Heart right ventricle (tissue), 16 donors: Measurements from ENCODE around the gene CUZD1. TPM values are rescaled to one million over a fixed set of nuclear protein-coding genes. Genes with fewer than 3 reads are reported as not detected.

ENCODE experiments used
- ATAC-seq, 8 donors: fragments of 200-7000 bp; cut with Tn5 transposase; one replicate each; pipeline ENCODE4 v1.9.1; 2020; ENCODE audit warnings: mild to moderate bottlenecking in 8 of 8, moderate library complexity in 8 of 8, moderate number of reproducible peaks in 1 of 8
- DNase-seq, 2 donors: peaks; one replicate each; pipeline ENCODE4 v3.0.0-alpha.2; 2020
- H3K27ac ChIP-seq, 10 donors: fragments of 200-600 bp; sonication (generic) in 2 of 10; one replicate each; pipeline versions ENCODE4 v1.5.0 to v1.8.0; 2020 to 2022; ENCODE audit warnings: mild to moderate bottlenecking in 3 of 10
- H3K27me3 ChIP-seq, 7 donors: fragments of 200-600 bp; one replicate each; pipeline ENCODE4 v1.8.0; 2021 to 2022; ENCODE audit warnings: mild to moderate bottlenecking in 2 of 7
- H3K36me3 ChIP-seq, 9 donors: fragments of 200-600 bp; sonication (generic) in 1 of 9; one replicate each; pipeline versions ENCODE4 v1.5.0 to v1.8.0; 2020 to 2022; ENCODE audit warnings: mild to moderate bottlenecking in 2 of 9
- H3K4me1 ChIP-seq, 9 donors: fragments of 200-600 bp; sonication (generic) in 1 of 9; one replicate each; pipeline versions ENCODE4 v1.5.0 to v1.8.0; 2020 to 2022; ENCODE audit warnings: mild to moderate bottlenecking in 4 of 9
- H3K4me3 ChIP-seq, 10 donors: fragments of 200-600 bp; sonication (generic) in 2 of 10; one replicate each; pipeline versions ENCODE4 v1.5.0 to v1.8.0; 2020 to 2022; ENCODE audit warnings: mild to moderate bottlenecking in 7 of 10, moderate library complexity in 2 of 10
- H3K9me3 ChIP-seq, 11 donors: fragments of 200-600 bp in 10 of 11; sonication (generic) in 2 of 11; one replicate each; pipeline versions ENCODE4 v1.5.0 to v1.8.0; 2013 to 2022; ENCODE audit warnings: mild to moderate bottlenecking in 2 of 11, control low read depth in 1 of 11, moderate library complexity in 1 of 11
- WGBS, 2 donors: extraction: QIAGEN DNeasy Blood & Tissue Kit; methylation state at CpG; one replicate each; pipeline ENCODE4 v1.1.7; 2013; ENCODE audit warnings: inconsistent platforms in 1 of 2; 5-methylcytosine and 5-hydroxymethylcytosine counted together
- intact Hi-C, 10 donors: fragments of 100-400 bp; cut with DNase I; formaldehyde crosslinking; loops; one replicate each; pipeline versions ENCODE4 v1.11.1 to v1.14.2; 2022
- polyA plus RNA-seq, 2 donors: library from polyadenylated mRNA; stranded (reverse); fragments of 200-250 nt; gene quantifications; one replicate each; pipeline ENCODE4 v1.2.3, GENCODE V29; 2013
- total RNA-seq, 10 donors: library from RNA; stranded (reverse); fragmentation: NEBNext Ultra II Directional in 3 of 10; extraction: Animal tissue kit (Norgen Biotek cat#: 25700) in 3 of 10; gene quantifications; one replicate each; pipeline versions ENCODE4 v1.2.1 to v1.2.4, GENCODE V29; 2021 to 2023
- TF ChIP-seq, protein P1 (sequence below), 9 donors: fragments of 200-600 bp; sonication (generic) in 2 of 9; IDR thresholded peaks; one replicate each; pipeline versions ENCODE4 v1.5.0 to v1.8.0; 2021 to 2022; ENCODE audit warnings: antibody characterized with exemption in 9 of 9, mild to moderate bottlenecking in 5 of 9, moderate library complexity in 1 of 9
- donor health status: Arrhythmogenic right ventricular cardiomyopathy.
- donor health status: ischemic (EF 13 %, LVEDD 7.1; RV severe dilation, severe dysfunction).
- donor health status: healthy with polysubstance abuse.
- donor health status: DM: no; HTN: yes; CAD: no.
- donor health status: DM: no; HTN: no; CAD: no.
- donor health status: ischemic (EF 25% LVEDD 6.9; RV normal size, moderate dysfunction).
- donor health status: ischemic (EF 25% LVEDD 5.7; RV mildly dilated, moderate dysfunction).
- donor health status: healthy.
- donor health status: DM: yes; HTN: yes; CAD: no.
- donor health status: Ischemic cardiomyopathy.
- donor health status: ischemic (EF 35%, LVEDD 5.7; RV mildly dilated, moderate dysfunction).
- donor health status: nonischemic (EF 11% LVEDD 7.7; RV severe dilation, severe dysfunction).
- donor health status: DM: yes; HTN: yes; CAD: no.
- donor health status: PGD.
- donor health status: ischemic (EF 29% LVEDD 5.4; RV normal size, mild dysfunction).
- donor health status: nonischemic (EF 23%, LVEDD 6.1; RV moderate dilation, normal function).

The CUZD1 gene
- total and polyA plus RNA-seq, 12 donors, result 0.13 to 1.1 (median 0.24) TPM

DNA sequence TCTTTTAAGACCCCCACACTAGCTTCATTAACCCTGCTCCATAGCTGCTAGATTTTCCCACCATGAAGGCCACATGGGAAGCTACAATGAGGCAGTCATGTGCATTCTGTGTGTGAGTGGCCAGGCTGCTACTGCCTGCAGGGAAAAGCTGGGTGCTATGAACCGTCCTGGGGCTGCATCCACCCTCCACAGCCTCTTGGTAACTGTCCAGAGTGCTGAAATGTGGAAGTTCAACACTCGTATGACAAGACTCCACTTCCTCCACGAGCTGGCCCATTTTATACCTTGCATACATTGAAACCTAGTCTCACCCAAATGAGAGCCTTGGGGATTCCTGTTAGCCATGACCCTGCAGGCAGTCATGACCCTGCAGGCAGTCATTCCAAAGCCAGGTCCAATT lies 59.4 kb downstream of the CUZD1 start:
- Histone ChIP-seq H3K27me3 (peaks cover 0 to 14% (median 4%) of the 10 kb centered on the region in 7 donors), H3K36me3 (no peaks in the 10 kb centered on the region), H3K4me3 (no peak overlapping the region), H3K27ac (no peak overlapping the region), H3K9me3 (no peaks in the 10 kb centered on the region), H3K4me1 (no peaks in the 10 kb centered on the region)
- DNase-seq, result no peak
- 0 to 3% methylated on average over 3 of the region's 3 CpGs for whole genome bisulfite sequencing, 2 donors
- TF ChIP-seq, protein P1, sequence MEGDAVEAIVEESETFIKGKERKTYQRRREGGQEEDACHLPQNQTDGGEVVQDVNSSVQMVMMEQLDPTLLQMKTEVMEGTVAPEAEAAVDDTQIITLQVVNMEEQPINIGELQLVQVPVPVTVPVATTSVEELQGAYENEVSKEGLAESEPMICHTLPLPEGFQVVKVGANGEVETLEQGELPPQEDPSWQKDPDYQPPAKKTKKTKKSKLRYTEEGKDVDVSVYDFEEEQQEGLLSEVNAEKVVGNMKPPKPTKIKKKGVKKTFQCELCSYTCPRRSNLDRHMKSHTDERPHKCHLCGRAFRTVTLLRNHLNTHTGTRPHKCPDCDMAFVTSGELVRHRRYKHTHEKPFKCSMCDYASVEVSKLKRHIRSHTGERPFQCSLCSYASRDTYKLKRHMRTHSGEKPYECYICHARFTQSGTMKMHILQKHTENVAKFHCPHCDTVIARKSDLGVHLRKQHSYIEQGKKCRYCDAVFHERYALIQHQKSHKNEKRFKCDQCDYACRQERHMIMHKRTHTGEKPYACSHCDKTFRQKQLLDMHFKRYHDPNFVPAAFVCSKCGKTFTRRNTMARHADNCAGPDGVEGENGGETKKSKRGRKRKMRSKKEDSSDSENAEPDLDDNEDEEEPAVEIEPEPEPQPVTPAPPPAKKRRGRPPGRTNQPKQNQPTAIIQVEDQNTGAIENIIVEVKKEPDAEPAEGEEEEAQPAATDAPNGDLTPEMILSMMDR (IDR thresholded peaks at IDR 0.05), result no peak
- ATAC-seq, result no peak
- intact Hi-C loops, result no loop called here

DNA sequence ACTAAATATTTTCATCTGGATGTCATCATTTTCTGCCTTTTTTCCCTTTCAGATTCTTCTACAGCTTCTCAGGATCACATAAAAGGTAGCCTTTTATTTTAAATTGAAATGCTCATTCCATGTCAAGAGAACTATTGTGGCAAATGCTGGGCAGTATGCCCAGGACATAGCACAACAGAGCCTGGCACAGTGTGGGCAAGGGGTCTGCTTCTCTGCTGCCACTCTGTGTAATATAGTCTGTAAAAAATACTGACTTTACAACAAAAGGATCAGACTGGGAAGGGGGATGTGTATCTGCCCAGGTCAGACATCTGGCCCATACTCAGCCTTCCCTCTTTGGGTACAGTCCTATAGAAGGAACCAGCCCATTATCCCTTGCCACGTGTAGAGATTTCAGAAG lies 62.7 kb downstream of the CUZD1 start:
- no peak for DNase-seq
- TF ChIP-seq, protein P1 (IDR thresholded peaks at IDR 0.05), result no peak
- no peak overlapping the region for H3K27ac ChIP-seq
- no peak overlapping the region for H3K4me3 ChIP-seq
- intact Hi-C loops, result no loop called here
- ATAC-seq, result no peak
- H3K36me3 ChIP-seq, result no peaks in the 10 kb centered on the region
- no peaks in the 10 kb centered on the region for H3K4me1 ChIP-seq
- 50 to 55% methylated on average over 1 of the region's 1 CpG for WGBS, 2 donors
- H3K27me3 ChIP-seq, result peaks cover 0 to 22% (median 8%) of the 10 kb centered on the region in 7 donors
- H3K9me3 ChIP-seq, result no peaks in the 10 kb centered on the region

Other genes with a start within 250 kb of the CUZD1 start
- not detected for gene C10orf120, start 146.0 kb downstream of the CUZD1 start, total RNA-seq
- not detected for gene C10orf120, start 146.0 kb downstream of the CUZD1 start, polyA plus RNA-seq
- under 1 TPM in 4 of 10 donors, not detected in 6; 0.47 to 0.92 (median 0.70) TPM for gene FAM24B, start 33.7 kb upstream of the CUZD1 start, total RNA-seq
- 1 to 10 TPM in 1 of 2 donors, under 1 TPM in 1; 0.55 to 1.7 TPM for gene FAM24B, start 33.7 kb upstream of the CUZD1 start, polyA plus RNA-seq
- not detected for gene FAM24A, start 64.8 kb upstream of the CUZD1 start, total RNA-seq
- gene FAM24A, start 64.8 kb upstream of the CUZD1 start, polyA plus RNA-seq, result not detected
- 1 to 10 TPM; 4.9 to 8.4 (median 6.3) TPM for gene C10orf88, start 108.4 kb upstream of the CUZD1 start, total RNA-seq
- gene C10orf88, start 108.4 kb upstream of the CUZD1 start, polyA plus RNA-seq, result 1 to 10 TPM; 3.0 to 8.0 TPM
- 1 to 10 TPM; 1.4 to 3.7 (median 2.2) TPM for gene PSTK, start 134.5 kb upstream of the CUZD1 start, total RNA-seq
- 1 to 10 TPM; 1.7 to 3.8 TPM for gene PSTK, start 134.5 kb upstream of the CUZD1 start, polyA plus RNA-seq
- gene IKZF5, start 162.9 kb upstream of the CUZD1 start, total RNA-seq, result 10 to 100 TPM in 8 of 10 donors, 1 to 10 TPM in 2; 7.8 to 14.4 (median 10.9) TPM
- 10 to 100 TPM in 1 of 2 donors, 1 to 10 TPM in 1; 3.8 to 12.1 TPM for gene IKZF5, start 162.9 kb upstream of the CUZD1 start, polyA plus RNA-seq
- 100 to 1,000 TPM in 4 of 10 donors, 10 to 100 TPM in 6; 54.6 to 114 (median 96.4) TPM for gene ACADSB, start 163.1 kb upstream of the CUZD1 start, total RNA-seq
- gene ACADSB, start 163.1 kb upstream of the CUZD1 start, polyA plus RNA-seq, result 1 to 10 TPM; 6.8 to 8.7 TPM